T-helper 22 cell (primary cell): ENCODE results near the gene GLB1L.

Experiments
- DNase-seq: peaks from one replicate; pipeline ENCODE4 v3.0.0-alpha.2; 2020; ENCODE audit warnings: low read depth

GLB1L gene

GRCh38 chr2:219221957-219222518 lies 23.2 kb downstream of the GLB1L start:
- DNase-seq = no peak

GRCh38 chr2:219220652-219221402 lies 24.4 kb downstream of the GLB1L start:
- DNase-seq = no peak

GRCh38 chr2:219219784-219220532 lies 25.3 kb downstream of the GLB1L start:
- DNase-seq = no peak

- DNase-seq = peak; percentile 83
Observed at GRCh38 chr2:219218732-219219701, 26.2 kb downstream of the GLB1L start, which contains the start of gene ABCB6. Gene ABCB6, minus strand, starts transcription at chr2:219218958. Its CDS starts 285 bp downstream, at chr2:219218673.

- DNase-seq = no peak
Observed at GRCh38 chr2:219218217-219218731, 27.0 kb downstream of the GLB1L start.

GRCh38 chr2:219216535-219216915 lies 28.7 kb downstream of the GLB1L start:
- no peak for DNase-seq

GRCh38 chr2:219215871-219216534 lies 29.2 kb downstream of the GLB1L start:
- no peak for DNase-seq

- DNase-seq = no peak
Observed at GRCh38 chr2:219214786-219215185, 30.5 kb downstream of the GLB1L start.

GRCh38 chr2:219214141-219214540 lies 31.1 kb downstream of the GLB1L start:
- DNase-seq = no peak

- no peak for DNase-seq
Observed at GRCh38 chr2:219213486-219214071, 31.7 kb downstream of the GLB1L start.

- DNase-seq = no peak
Observed at GRCh38 chr2:219213026-219213415, 32.2 kb downstream of the GLB1L start.

GRCh38 chr2:219210886-219211362 lies 34.3 kb downstream of the GLB1L start:
- no peak for DNase-seq

- no peak for DNase-seq
Observed at GRCh38 chr2:219210196-219210885, 34.9 kb downstream of the GLB1L start.

- DNase-seq = no peak
Observed at GRCh38 chr2:219209236-219210195, 35.7 kb downstream of the GLB1L start.

- no peak for DNase-seq
Observed at GRCh38 chr2:219207884-219208740, 37.1 kb downstream of the GLB1L start.

- DNase-seq = no peak
Observed at GRCh38 chr2:219207134-219207883, 37.9 kb downstream of the GLB1L start.
